Measurements from ENCODE around the gene PLXND1.
"Not testable (repeated sequence)": the region's sequence is repeated elsewhere in the genome, so short reads cannot be mapped to it uniquely, and the experiment has no call there.

The PLXND1 gene

DNA sequence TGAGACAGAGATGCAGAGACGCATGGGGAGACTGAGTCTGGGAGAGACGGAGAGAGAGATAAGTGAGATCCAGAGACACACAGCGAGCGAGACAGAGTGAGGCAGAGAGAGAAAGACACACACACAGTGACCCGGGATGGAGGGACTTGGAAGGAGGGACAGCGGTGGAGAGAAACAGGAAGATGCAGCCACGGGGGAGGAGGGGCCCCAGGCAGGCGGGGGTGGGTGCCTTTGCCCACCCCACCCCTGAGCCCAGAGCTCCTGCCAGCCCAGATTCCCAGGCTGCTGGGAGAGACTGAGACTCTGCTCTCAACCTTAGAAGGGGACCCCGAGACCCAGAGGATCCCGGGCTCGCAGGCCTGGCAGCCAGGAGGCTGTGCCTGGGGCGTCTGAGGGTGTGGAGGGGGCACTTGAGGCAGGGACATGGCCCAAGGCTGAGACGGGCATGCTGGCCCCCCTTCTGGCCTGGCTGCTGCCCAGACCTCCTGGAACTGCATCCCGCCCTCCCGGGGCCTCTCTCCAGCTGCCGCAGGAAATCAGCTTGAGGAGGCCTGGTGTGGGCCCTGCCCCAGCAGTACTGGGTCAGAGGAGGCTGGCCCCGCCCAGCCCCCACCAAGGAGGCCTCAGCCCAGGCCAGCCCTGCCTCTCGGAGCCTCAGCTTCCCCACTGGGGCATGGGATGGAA lies 45.4 kb downstream of the PLXND1 start:
- DNase-seq: peak; percentile 6

DNA sequence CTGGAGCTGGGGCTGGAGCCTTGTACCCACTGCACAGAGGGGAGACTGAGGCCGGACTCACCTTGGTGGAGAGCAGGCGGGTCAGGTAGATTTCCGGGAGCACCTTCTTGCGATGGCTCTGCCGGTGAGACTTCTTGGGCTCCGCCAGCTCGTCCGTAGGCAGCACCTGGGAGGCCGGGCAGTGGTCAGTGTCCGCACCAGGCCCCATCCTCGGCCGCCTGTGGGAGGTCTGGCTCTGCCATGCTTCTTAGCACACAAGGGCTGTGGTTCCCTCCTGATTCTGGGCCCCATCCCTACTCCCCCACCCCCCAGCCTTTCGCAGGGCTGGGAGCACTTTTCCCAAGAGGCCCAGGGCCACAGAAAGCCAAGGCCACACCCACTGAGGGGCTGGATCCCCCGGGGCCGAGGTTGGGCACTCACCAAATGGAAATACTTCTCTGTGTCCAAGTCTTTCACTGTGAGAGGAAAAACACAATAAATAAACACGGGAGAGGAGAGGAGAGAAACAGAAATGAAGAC lies 46.1 kb downstream of the PLXND1 start:
- DNase-seq: peak; percentile 12

DNA sequence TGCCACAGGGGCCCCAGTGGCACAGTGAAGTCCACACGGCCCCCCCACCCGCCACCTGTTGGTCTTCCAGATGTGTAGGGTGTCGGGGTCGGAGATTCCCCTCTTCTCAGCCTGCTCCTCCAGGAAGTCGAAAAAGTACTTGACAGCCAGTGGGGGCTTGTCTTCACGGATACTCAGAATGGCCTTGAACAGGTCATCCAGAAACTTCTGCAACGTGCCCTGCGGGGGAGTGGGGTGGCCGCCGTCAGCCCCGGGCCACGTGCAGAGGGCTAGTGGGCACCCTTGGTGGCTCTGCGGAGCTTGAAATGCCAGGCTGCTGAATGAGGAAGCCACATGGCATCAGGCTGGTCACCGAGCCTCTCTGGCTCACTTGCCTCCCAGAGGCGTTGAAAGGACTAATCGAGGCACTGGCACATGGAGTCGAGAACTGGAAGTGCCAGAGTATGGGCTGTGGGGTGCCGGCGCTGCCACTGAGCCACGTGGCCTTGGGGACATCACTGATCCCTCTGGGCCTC lies 46.9 kb downstream of the PLXND1 start:
- DNase-seq: no peak

DNA sequence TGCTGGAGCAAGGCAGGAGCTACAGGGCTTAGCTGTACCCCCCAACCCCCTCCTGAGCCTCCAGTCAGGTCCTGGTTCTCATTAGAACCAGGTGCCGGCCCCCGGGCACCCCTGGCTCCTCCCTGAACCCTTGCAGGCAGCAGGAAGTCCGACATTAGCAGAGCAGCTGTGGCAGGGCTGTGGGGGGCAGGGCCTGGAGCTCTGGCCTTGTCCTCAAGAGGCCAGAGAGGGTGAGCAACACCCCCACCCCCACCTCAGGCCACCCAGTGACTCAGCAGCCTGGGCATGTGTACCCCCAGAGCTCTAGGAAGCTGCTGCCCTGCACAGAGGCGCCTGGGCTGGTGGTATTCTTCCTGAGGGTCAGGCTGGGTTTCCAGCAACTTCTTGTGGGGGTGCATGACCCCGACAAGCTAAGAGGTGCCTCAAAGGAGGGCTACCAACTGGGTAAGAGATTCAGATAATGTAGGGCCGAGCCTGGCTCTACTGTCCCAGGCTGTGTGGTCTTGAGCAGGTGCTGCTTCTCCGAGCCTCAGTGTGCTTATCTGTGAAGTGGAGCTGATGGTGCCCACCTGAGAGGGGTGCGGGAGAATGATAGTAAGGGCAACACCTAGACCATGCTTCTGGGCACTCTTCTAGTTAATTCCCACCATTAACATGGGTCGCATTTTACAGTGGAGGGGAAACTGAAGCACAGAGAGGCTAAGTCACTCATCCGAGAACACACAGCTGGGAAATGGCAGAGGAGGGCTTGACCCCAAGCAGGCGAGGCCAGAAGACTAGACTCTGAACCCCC lies 47.5 kb downstream of the PLXND1 start:
- no peak for DNase-seq

DNA sequence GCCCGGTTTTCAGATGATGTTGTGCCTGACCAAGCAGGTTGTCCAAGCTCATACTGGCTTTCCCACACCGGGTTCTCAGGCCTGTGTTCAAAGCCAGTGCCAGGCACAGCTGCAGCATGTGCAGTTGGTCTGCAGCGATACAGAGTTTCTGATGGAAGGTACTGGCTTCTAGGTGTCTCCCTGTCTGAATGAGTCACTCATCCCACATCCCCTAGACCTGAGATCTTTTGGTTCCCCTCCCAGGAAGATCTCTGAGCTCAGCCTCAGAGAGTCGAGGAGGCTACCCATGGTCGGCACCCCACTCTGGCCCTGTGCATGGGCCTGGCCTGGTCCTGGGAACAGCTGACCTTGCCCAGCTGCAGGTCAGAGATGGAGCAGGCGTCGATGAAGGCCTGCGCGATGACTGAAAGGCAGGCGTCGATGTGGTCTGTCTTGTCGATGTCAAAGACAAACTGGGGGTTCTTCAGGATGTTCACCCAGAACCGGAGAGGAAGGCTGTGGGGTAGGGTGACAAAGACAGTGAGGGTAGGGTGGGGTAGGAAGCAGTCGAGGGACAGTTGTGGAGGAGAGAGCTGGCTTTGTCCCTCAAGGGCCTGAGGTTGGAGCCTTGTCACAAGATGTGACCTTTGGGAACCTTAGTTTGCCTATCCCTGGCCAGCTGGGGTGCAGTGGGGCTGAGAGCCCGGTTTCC lies 48.2 kb downstream of the PLXND1 start:
- no peak for DNase-seq

DNA sequence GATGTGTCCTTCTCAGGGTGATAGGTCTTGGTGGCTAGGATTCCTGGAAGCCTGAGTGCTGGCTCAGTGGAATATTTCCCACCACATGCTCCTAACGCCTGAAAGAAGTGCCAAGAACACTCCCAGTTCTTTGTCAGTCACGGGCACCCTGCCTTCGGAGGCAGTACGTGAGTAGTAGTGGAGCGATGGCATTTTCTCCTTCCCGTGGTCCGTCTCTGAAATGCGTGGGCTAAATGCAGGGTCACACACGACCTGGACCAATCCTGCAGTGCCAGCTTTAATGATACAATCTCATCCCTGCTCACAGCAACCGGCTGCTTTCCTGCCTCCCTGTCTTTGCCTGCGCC lies 49.0 kb downstream of the PLXND1 start:
- no peak for DNase-seq

DNA sequence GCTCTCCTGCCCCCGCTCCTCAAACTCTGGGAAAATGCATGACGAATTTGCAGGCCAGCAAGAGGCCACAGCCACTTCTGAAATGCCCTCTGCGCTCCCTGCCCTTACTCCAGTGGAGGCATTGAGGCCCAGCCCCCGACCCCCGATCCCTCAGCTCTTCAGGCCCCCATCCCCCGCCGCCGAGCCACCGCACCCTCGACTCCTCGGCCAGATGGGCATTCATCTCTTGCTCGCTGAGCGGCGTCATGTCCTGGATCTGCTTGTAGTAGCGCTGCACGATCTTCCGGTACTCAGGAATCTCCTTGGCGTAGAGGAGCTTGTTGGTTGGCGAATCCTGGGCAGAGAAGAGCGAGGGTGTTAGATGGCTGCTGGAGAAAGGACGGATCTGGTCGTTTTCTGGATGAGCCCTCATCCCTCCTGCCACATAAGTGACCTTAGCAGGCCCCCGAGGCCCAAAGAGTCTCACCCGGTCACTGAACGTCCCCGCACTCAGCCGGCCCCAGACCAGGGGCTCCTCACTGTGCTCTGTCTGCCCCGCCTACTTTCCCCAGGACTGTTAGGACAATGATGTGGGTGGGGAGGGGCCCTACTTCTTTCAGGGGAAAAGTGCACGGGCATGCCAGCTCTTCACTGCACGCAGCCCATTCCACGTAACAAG lies 49.5 kb downstream of the PLXND1 start:
- DNase-seq: no peak

DNA sequence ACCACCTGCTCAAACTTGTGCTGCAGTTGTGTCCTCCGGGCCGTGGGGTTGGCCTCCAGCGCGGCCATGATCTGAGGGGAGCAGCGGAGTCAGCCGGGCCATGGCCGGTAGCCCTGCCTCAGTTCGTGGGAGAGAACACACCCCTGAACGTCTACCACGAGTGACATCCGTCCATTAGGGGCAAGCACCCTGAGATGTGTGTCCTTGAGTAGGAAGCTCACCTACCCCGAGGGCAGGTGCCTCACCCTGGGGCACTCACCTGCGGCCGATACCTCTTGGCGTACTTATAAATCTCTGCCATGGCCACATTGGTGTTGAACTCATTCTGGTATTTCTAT lies 50.1 kb downstream of the PLXND1 start:
- DNase-seq: no peak

DNA sequence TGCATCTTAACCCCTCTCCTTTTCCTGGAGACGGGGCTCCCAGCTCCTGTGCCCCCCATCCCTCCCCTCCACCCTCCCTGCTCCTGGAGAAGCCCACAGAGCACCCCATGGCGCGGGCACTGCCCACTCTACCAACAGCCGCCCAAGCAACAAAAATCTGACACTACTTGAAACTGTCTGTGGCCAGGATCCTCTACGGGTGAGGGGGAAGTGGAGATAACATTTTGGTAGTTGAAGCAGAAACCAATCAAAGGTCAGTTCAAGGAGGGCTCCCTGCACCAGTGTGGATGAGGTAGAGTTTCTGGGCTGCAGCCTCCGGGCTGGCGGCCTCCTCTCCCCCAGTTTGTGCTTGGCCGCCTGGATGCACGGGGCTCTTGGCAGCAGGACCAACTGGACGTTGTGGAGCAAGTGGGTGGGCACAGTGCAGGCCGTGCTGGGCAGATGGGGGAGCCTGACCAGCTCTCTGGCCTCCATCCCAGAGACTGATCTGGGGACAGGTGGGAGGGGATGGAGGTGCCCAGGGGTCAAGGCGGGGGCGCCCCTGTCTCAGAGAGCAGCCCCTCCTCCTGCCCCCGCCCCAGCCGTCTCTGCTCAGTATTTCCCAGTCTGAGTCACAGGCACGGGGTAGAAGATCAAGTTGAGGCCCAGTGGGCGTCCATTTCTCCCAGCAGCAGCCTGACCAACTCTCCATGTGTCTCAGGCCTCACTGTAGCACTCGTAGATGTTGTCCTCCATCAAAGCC lies 50.7 kb downstream of the PLXND1 start:
- DNase-seq: no peak

DNA sequence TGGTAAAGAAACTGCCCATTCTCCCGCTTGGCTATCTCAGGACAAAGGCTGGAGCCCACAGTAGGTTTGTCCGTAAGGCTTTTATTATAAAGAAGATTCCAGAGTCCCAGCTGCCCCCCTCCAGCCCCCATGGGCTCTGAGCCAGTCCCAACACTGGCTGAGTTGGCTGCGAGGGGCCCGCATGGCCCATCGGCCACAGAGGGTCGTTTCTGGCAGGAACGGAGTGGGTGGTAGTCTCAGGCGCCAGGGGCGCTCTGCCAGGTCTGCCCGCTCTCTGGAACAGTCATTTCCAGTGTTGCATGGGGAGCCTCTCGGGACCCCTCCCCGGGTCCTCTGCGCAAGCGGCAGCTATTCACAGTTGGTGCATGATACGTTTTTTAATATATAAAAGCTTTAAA lies 51.3 kb downstream of the PLXND1 start:
- DNase-seq: no peak

DNA sequence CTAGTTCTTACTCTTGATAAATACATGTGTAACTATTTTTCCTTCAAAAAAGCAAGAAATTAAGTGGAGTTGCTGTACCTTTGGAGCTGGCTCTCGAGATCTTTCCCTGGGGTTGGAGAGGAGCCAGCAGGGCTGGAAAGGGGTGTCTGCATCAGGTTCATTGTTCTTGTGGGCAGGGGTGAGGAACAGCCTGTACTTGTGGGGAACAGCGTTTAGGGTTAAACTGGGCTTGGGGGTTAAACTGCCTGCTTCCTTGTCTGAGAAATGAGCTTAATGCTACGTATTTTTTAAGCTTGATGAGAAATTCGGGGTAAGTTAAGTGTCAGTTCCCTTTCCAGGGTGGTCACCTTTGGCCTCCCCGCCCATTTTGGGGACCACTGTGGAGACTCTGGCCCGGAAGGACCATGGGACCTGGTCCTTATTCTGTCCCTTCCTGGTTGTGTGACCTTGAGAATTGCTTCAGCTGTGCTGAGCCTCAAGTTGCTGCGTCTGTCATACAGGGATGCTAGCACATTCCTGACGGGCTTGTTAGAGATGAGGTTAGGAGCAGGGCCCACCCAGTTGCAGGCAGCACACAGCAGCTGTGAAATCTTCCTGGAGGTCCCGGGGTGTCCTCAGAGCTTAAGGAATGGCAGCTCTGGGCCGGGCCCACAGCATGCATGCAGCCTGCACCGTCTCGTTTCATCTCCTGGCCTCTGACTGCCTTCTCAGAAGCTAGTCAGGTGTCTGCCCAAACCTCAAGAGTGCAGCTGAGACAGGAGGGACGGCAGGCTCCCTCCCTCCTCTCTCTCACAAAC lies 51.9 kb downstream of the PLXND1 start:
- DNase-seq: peak; percentile 39

DNA sequence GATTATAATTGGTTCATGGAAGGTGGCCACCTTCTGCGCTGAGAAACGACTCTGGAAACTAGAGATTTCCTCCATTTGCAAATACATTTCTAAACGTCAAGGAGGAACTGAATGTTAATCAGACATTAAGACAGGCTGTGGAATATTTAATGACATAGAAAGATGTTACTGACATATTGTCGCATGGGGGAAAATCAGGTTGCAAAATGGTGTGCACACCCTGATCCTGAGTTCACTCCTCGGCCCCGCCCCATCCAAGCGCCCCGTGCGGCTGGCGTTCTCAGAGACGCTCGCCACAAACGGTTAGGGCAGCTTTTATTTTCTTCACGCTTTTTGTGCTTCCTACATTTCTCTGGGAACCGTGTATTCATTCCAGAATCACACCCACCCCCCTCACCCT lies 52.8 kb downstream of the PLXND1 start:
- DNase-seq: peak; percentile 55

DNA sequence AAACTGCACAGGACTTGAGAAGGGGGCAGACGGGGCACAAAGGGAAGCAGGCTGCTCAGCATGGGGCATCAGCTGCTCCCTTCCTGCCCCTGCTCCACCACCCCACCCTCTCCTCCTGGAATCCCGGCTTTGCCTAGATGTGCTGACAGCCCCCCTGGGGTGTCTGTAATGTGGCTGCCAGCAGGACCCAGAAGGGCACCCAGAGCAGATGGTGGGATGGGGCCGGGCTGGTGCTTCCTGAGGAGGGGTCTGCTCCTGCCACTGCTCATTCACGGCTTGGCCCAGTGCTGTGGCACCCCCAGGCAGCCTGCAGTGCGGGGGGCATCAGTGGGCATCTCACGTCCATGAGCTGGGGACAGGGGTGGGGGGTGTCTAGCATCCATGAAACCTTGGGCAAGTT lies 53.3 kb downstream of the PLXND1 start:
- peak; percentile 72 for DNase-seq

DNA sequence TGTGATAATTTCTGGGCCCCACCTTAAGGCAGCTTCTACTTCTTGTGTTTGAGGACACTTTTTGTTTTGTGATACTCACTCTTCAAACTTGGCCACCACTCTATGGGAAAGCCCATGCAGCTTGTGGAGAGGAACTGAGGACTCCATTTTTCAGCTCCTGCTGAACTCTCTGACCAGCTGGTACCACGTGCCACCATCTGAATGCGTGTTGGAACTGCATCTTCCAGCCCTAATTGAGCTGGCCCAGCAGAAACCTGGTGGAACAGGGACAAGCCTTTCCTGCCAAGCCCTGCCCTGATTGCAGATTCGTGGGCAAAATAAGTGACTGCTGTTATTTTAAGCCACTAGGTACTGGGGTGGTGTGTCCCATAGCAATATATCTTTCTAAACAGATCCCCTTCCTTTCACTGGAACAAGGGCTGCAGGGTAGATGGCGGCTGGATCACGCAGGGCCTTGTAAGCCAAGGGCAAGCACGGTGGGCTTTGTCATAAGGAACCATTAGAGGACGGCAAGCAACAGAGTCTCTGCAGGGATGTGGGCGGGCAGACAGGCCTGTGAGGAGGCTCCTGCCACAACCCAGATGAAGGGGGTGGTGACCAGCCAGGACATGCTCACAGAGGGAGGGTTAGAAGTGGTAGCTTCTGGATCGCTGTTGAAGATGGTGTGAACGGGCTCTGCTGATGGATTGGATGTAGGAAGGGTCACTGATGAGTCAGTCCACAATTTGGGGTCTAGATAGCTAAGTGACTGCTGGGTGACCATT lies 54.0 kb downstream of the PLXND1 start:
- DNase-seq: no peak

DNA sequence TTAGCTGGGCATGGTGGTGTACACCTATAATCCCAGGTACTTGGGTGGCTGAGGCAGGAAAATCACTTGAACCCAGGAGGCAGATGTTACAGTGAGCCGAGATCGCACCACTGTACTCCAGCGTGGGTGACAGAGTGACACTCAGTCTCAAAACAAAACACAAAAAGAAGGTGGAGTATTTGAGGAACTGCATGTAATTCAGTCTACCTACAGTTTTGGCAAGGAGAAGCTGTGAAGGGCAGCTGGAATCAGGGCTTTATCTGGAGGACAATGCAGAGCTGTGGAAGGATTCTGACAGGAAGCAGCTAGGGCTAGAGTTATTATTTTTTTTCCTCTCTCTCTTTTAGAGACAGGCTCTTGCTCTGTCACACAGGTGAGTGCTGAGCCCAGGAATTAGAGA lies 56.7 kb downstream of the PLXND1 start:
- DNase-seq: no peak

DNA sequence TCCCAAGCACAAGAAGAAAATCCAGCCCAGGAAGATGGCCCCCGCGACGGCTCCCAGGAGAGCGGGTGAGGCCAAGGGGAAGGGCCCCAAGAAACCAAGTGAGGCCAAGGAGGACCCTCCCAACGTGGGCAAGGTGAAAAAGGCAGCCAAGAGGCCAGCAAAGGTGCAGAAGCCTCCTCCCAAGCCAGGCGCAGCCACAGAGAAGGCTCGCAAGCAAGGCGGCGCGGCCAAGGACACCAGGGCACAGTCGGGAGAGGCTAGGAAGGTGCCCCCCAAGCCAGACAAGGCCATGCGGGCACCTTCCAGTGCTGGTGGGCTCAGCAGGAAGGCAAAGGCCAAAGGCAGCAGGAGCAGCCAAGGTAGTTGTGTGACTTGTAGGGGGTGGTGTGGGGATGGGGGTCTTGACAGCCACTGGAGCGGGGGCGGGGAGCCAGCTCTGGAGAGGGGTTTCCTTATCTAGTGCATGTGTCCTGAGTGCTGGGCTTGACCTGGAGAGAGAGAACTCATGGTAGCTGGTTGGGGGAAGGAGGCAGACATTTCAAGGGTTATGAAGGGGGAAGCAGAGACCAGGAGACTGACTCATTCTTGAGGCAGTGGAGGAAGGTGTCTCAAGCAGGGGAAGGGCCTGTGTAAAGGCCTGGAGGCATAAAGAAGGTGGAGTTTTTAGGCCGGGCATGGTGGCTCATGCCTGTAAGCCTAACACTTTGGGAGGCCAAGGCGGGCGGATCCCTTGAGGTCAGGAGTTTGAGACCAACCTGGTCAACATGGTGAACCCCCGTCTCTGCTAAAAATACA lies 57.3 kb downstream of the PLXND1 start:
- no peak for DNase-seq

DNA sequence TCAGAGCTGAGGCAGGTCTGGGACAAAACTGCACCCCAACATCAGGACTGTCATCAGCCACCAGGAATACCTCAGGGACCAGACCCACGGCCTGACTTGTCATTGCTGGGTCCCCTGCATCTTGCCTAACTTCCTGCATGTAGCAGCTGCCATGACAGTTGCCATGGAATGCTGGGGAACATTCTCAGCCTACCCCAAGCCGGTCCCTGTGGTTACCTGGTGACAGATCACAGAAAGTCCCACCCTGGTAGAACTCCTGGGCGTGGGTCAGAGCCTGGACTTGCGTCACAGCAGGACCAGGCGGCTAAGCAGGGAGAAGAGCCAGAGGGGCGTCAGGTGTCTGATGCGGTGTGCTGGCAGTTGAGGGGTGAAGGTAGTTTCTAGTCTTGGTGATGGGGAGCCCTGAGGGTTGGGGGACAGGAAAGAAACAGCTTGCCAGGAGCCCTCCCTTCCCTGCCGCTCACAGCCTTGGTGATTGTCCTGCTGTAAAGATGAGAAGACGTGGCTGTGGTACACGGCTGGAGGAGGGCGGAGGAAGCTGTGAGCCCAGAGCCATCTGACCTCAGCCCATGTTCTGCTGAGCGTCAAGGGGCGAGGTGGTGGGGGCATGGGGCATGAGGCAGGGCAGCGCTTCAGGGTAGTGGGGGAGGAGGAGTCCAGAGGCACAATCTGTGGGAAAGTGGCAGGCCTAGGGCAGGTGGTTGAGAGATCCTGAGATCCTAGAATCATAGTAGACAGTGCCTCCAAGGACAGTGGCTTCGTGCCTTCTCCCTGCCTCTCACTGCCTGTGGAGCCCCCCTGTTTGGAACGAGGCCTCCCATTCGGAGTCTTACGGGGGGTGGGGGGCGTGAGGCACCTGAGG lies 58.1 kb downstream of the PLXND1 start:
- DNase-seq: no peak

DNA sequence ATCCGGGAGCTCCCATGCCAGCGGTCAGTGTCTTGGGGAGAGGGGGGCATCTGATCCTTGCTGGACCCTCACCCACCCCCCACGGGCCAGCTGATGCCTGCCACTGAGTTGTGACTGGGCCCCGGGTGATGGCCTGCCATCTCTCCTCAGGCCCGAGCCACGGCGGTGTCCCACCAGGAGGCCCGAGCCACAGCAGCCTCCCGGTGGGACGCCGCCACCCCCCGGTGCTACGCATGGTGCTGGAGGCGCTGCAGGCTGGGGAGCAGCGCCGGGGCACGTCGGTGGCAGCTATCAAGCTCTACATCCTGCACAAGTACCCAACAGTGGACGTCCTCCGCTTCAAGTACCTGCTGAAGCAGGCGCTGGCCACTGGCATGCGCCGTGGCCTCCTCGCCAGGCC lies 59.2 kb downstream of the PLXND1 start:
- DNase-seq: no peak

DNA sequence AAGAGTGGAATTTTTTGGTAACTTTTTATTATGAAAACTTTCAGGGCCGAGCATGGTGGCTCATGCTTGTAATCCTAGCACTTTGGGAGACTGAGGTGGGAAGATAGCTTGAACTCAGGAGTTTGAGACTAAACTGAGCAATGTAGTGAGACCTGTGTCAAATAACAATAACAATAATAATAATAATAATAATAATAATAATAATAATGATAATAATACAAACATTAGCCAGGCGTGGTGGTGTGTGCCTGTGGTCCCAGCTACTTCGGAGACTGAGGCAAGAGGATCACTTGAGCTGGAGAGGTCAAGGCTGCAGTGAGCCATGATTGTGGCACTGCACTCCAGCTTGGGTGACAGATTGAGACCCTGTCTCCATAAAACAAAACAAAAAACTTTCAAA lies 60.5 kb downstream of the PLXND1 start:
- DNase-seq: not testable (repeated sequence)
